K562 (cell line): ENCODE data around the gene HPD. TPM values are rescaled to one million over a fixed set of nuclear protein-coding genes. Genes with fewer than 3 reads are reported as not detected.

Source experiments
- BMI1 ChIP-seq: fragments of 150-350 bp; IDR thresholded peaks from 2 replicates; pipeline ENCODE4 v1.6.1; 2014; ENCODE audit warnings: low read length
- CXXC5 ChIP-seq: fragments of 250-450 bp; sonication (Bioruptor Pico); IDR thresholded peaks from 2 replicates; pipeline ENCODE4 v1.8.0; 2022; ENCODE audit warnings: inconsistent platforms, mild to moderate bottlenecking, moderate library complexity
- DEAF1 ChIP-seq: fragments of 450-650 bp; formaldehyde crosslinking; IDR thresholded peaks from 2 replicates; pipeline ENCODE4 v1.4.0; 2020; ENCODE audit warnings: mild to moderate bottlenecking, moderate library complexity
- ETS2 ChIP-seq: IDR thresholded peaks from 2 replicates; pipeline ENCODE4 v1.6.1; 2016; ENCODE audit warnings: borderline replicate concordance, missing genetic modification characterization, mild to moderate bottlenecking, moderate library complexity, missing compliant biosample characterization; ENCODE audit not compliant: poor library complexity, severe bottlenecking
- GATAD2B ChIP-seq: fragments of 450-650 bp; IDR thresholded peaks from 2 replicates; pipeline ENCODE4 v1.6.1; 2017; ENCODE audit warnings: mild to moderate bottlenecking, borderline replicate concordance
- NR1H2 ChIP-seq: sonication (generic); formaldehyde crosslinking; IDR thresholded peaks from 2 replicates; pipeline ENCODE4 v1.4.0; 2020; ENCODE audit warnings: mild to moderate bottlenecking, missing genetic modification reagents
- NR2F6 ChIP-seq: fragments of 450-650 bp; formaldehyde crosslinking; IDR thresholded peaks from 2 replicates; pipeline ENCODE4 v1.4.0; 2020; ENCODE audit warnings: mild to moderate bottlenecking
- NR4A1 ChIP-seq, 2 experiments: fragments of 250-450 bp in 1 of 2; fragments of 450-650 bp in 1 of 2; sonication (Bioruptor Pico) in 1 of 2; IDR thresholded peaks; 2 replicates each; pipeline versions ENCODE4 v1.4.0 to v1.6.1; 2016 to 2020; ENCODE audit warnings: mild to moderate bottlenecking in 2 of 2, missing compliant biosample characterization in 1 of 2, missing genetic modification characterization in 1 of 2, moderate library complexity in 1 of 2
- USF2 ChIP-seq: sonication (generic); formaldehyde crosslinking; IDR thresholded peaks from 2 replicates; pipeline ENCODE4 v1.5.0; 2020; ENCODE audit warnings: missing genetic modification reagents
- XRCC4 ChIP-seq: IDR thresholded peaks from one replicate; pipeline ENCODE4 v1.6.1; 2011; ENCODE audit not compliant: insufficient read depth, insufficient read length; ENCODE audit errors: extremely low read depth
- XRCC5 ChIP-seq: fragments of 200-400 bp; formaldehyde crosslinking; IDR thresholded peaks from 2 replicates; pipeline ENCODE4 v1.6.1; 2017; ENCODE audit warnings: low read depth, mild to moderate bottlenecking, low read length
- ZBTB34 ChIP-seq: fragments of 250-450 bp; sonication (Bioruptor Pico); IDR thresholded peaks from 2 replicates; pipeline ENCODE4 v1.8.0; 2021; ENCODE audit warnings: mild to moderate bottlenecking, moderate library complexity
- ZC3H4 ChIP-seq: sonication (generic); formaldehyde crosslinking; IDR thresholded peaks from 2 replicates; pipeline ENCODE4 v1.9.0; 2021; ENCODE audit warnings: missing genetic modification reagents, borderline replicate concordance
- ZNF124 ChIP-seq: sonication (generic); formaldehyde crosslinking; IDR thresholded peaks from 2 replicates; pipeline ENCODE4 v1.8.1; 2022; ENCODE audit warnings: missing genetic modification reagents
- ZNF133 ChIP-seq: fragments of 250-450 bp; sonication (Bioruptor Pico); IDR thresholded peaks from 2 replicates; pipeline ENCODE4 v1.4.0; 2020; ENCODE audit warnings: mild to moderate bottlenecking
- ZNF174 ChIP-seq: fragments of 250-450 bp; sonication (Bioruptor Pico); IDR thresholded peaks from 2 replicates; pipeline ENCODE4 v1.4.0; 2020; ENCODE audit warnings: mild to moderate bottlenecking
- ZNF518B ChIP-seq: fragments of 250-450 bp; sonication (Bioruptor Pico); IDR thresholded peaks from 2 replicates; pipeline ENCODE4 v1.5.0; 2021; ENCODE audit warnings: mild to moderate bottlenecking, moderate library complexity
- polyA plus RNA-seq, 8 experiments: library from polyadenylated mRNA; depleted of rRNA in 4 of 8; stranded (reverse) in 5 of 8; unstranded in 3 of 8; fragments of >200 nt; fragmentation: Nextera tagmentation in 2 of 8; fragmentation: Illumina TruSeq in 1 of 8; extraction: Ambion mirVana in 2 of 8; extraction: Trizol in 1 of 8; gene quantifications; 2 replicates each; pipeline versions ENCODE4 v1.2.1 to v1.2.3, GENCODE V29; 2011 to 2014; ENCODE audit warnings: inconsistent platforms in 1 of 8, missing spikeins in 1 of 8
- total RNA-seq, 7 experiments: library from RNA; depleted of rRNA in 6 of 7; stranded (reverse); fragments of >200 nt in 6 of 7; fragmentation: Illumina TruSeq in 2 of 7; extraction: Trizol in 2 of 7; gene quantifications; 2 replicates each; pipeline versions ENCODE4 v1.2.1 to v1.2.3, GENCODE V29; 2011 to 2021; ENCODE audit warnings: low replicate concordance in 1 of 7

The HPD gene
- total and polyA plus RNA-seq, 9 of the 15 experiments (the other 6 are each of a cell fraction or from before 2014, with no cell fraction given): 0.06 to 0.29 (median 0.07) TPM; not detected in 4

DNA sequence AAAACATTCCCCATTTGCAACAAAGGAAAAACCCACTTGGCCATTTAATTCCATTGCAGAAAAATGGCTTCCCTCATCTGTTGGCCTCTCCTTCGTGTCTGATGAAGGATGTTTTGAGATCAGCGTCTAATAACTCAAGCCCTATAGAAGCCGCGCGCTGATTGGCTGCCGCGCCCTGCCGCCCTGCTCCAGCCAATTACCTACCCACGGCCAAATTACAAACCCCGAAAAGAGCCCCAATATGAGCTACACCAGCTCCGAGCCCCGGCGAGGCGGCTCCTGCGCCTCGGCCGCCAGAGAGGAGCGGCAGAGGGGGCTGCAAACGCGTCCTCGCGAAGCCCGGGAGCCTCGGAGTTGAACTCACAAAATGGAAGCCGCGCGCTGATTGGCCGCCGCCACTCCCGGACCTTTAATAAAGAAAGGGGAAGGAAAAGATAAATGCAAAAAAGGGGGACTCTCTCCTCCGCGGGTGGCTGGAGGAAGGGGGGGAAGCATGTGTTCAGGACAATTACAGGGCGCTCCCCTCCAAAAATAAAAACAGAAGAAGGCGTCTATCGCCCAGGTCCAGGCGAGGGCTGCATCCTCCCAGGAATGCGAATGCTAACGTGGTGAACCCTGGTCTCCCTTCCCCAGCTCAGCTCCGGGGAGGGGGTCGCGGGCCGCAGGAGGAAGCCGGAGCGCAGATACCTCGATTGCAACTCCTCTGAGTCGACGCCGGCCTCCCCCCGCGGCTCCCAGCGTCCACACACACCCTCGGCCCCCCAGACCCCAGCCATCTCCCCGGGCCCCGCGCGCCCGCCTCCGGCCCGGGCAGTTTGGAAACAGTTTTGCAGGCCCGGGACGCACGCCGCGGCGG lies 55.6 kb downstream of the HPD start (continued):
- TF ChIP-seq NR2F6 (CRISPR knock-in tag) (no peak), ZNF518B (CRISPR knock-in tag) (no peak), NR4A1 (CRISPR knock-in tag; IDR thresholded peaks at IDR 0.05) (no peak), NR4A1 (tag; IDR thresholded peaks at IDR 0.05) (peak; percentile 59; the same call in 1 of the 2 replicates), ZNF133 (CRISPR knock-in tag) (no peak), BMI1 (no peak), DEAF1 (no peak), GATAD2B (no peak; the same call in 1 of the 2 replicates), ZNF124 (CRISPR knock-in tag) (no peak), XRCC5 (0 out of 2 replicates have a peak, but pooled peaks have one; percentile 24), ETS2 (no peak), USF2 (CRISPR knock-in tag) (no peak), CXXC5 (peak; percentile 84), ZC3H4 (CRISPR knock-in tag) (0 out of 2 replicates have a peak, but pooled peaks have one; percentile 56), NR1H2 (CRISPR knock-in tag) (peak; percentile 75; the same call in 1 of the 2 replicates), XRCC4 (no peak), ZBTB34 (no peak), ZNF174 (CRISPR knock-in tag) (no peak)
